Mucosa of rectum (tissue), 2 donors: ENCODE data around the gene INVS.
"Not testable (repeated sequence)": the region's sequence is repeated elsewhere in the genome, so short reads cannot be mapped to it uniquely, and the experiment has no call there.

Experiments
- H3K27ac ChIP-seq, 2 donors: one replicate each; pipeline ENCODE4 v1.7.0; 2013; ENCODE audit warnings: inconsistent platforms in 2 of 2, low read depth in 2 of 2, low read length in 2 of 2
- H3K27me3 ChIP-seq, 2 donors: one replicate each; pipeline ENCODE4 v1.7.0; 2013; ENCODE audit warnings: low read length in 2 of 2; ENCODE audit not compliant: control insufficient read depth in 2 of 2, insufficient read depth in 2 of 2
- H3K36me3 ChIP-seq, 2 donors: one replicate each; pipeline ENCODE4 v1.7.0; 2013; ENCODE audit warnings: low read length in 2 of 2; ENCODE audit not compliant: control insufficient read depth in 2 of 2, insufficient read depth in 2 of 2
- H3K4me1 ChIP-seq, 2 donors: one replicate each; pipeline ENCODE4 v1.7.0; 2013; ENCODE audit warnings: low read length in 2 of 2, mild to moderate bottlenecking in 1 of 2; ENCODE audit not compliant: control insufficient read depth in 2 of 2, insufficient read depth in 2 of 2
- H3K4me3 ChIP-seq, 2 donors: one replicate each; pipeline ENCODE4 v1.7.0; 2013; ENCODE audit warnings: low read length in 2 of 2
- H3K9ac ChIP-seq, 2 donors: one replicate each; pipeline ENCODE4 v1.7.0; 2013; ENCODE audit warnings: low read length in 2 of 2, low read depth in 1 of 2, mild to moderate bottlenecking in 1 of 2
- H3K9me3 ChIP-seq, 2 donors: one replicate each; pipeline ENCODE4 v1.7.0; 2013; ENCODE audit warnings: low read length in 2 of 2; ENCODE audit not compliant: control insufficient read depth in 2 of 2
- donor health status: healthy.
- donor health status: Normal muscosa, but diverticular disease.

Gene INVS

DNA sequence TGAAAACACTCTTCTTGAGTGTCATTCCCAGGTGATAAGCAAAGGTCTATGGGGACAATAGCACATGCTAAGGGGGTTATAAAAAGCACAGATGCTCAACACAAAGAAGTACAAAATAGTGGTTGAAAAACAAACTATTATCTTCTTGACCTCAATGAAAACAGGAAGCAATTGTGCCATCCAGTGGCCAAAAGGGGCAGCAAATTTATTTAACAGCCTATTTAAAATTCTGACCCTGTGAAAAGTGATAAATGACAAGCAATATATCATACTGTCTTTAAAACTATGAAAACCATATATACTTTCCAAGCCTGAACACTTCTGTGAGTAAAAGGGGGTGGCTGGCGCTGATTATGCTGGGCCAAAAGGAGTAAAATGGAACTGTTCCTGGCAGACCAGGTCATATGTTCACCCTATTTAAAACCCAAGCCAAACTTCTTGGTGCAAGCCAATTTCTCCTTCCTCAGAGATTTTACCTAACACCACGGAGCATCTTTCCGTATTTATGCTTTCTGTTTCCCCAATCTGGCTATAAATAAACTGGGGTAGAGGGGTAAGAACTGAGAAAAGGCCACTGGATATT is 224.0 kb downstream of the INVS start:
- Histone ChIP-seq H3K4me1 (no peaks in the 10 kb centered on the region), H3K9me3 (no peaks in the 10 kb centered on the region), H3K4me3 (no peak overlapping the region), H3K36me3 (peaks cover 13 to 16% of the 10 kb centered on the region in 2 donors), H3K27ac (no peak overlapping the region), H3K27me3 (no peaks in the 10 kb centered on the region), H3K9ac (no peak overlapping the region)

DNA sequence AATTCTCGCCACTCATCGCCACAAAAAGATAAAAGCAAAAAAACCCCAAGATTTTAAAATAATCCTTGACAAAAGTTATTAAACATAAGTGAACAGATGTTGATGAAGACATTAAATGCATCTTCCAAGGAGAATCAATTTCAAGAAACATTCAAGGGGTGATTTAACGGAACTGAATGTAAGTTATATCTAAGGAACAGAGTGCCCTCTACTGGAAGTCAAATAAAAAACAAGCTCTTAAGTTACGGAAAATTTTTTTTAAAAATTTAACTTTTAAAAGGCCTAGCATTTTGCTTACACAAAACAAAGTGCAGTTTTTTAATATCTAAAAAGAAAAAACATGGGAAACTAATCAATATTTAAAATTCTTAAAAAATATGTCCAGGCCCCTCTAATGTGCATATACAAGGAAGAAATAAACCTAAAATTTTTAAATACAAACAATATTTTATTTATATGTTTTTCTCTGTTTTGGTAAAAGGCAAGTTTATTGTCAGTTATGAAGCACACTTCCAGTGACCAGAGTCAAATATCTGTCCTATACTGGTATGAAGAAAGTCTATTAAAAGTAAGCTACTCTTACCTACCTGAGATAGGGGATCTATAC is 225.7 kb downstream of the INVS start:
- H3K9me3 ChIP-seq: no peaks in the 10 kb centered on the region
- H3K4me3 ChIP-seq: no peak overlapping the region
- H3K27ac ChIP-seq: no peak overlapping the region
- H3K4me1 ChIP-seq: no peaks in the 10 kb centered on the region
- peaks cover 17 to 20% of the 10 kb centered on the region in 2 donors for H3K36me3 ChIP-seq
- no peak overlapping the region for H3K9ac ChIP-seq
- no peaks in the 10 kb centered on the region for H3K27me3 ChIP-seq

- H3K4me3 ChIP-seq, H3K27me3 ChIP-seq, H3K9me3 ChIP-seq, H3K27ac ChIP-seq, H3K4me1 ChIP-seq, H3K9ac ChIP-seq: not testable (repeated sequence)
- H3K36me3 ChIP-seq: peaks cover 0 to 11% of the 10 kb centered on the region in 2 donors
These were observed 239.7 kb downstream of the INVS start for GRCh38 chr9:100338736-100339135.

DNA sequence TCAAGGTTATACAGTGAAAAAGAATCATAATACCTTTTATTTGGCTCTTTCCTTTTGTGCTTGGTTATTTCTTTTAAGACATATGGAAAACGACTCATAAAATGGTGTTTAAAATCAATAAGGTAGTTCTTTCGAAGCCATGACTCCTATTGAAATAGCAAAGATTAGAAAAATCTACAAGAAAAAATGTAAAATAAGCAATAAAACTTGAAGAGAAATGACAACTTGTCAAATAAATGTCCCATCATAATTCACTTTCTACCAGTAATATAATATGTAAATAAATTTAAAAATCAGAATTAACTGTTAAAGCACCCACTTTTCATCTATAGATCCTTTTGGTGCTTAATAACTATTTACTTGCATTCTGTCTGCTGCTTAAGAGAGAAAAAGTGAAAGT is 241.2 kb downstream of the INVS start:
- H3K9me3 ChIP-seq: no peaks in the 10 kb centered on the region
- peaks cover 0 to 13% of the 10 kb centered on the region in 2 donors for H3K36me3 ChIP-seq
- no peaks in the 10 kb centered on the region for H3K27me3 ChIP-seq
- H3K4me3 ChIP-seq: no peak overlapping the region
- no peak overlapping the region for H3K9ac ChIP-seq
- no peaks in the 10 kb centered on the region for H3K4me1 ChIP-seq
- H3K27ac ChIP-seq: no peak overlapping the region

GRCh38 chr9:100341889-100342288 is 242.8 kb downstream of the INVS start:
- H3K4me3 ChIP-seq: no peak overlapping the region
- H3K9me3 ChIP-seq: no peaks in the 10 kb centered on the region
- no peaks in the 10 kb centered on the region for H3K27me3 ChIP-seq
- no peak overlapping the region for H3K27ac ChIP-seq
- H3K36me3 ChIP-seq: peaks cover 8 to 16% of the 10 kb centered on the region in 2 donors
- no peaks in the 10 kb centered on the region for H3K4me1 ChIP-seq
- H3K9ac ChIP-seq: no peak overlapping the region

GRCh38 chr9:100346836-100347235 is 247.8 kb downstream of the INVS start:
- no peak overlapping the region for H3K4me3 ChIP-seq
- peaks cover 8% of the 10 kb centered on the region in 2 donors for H3K36me3 ChIP-seq
- H3K9me3 ChIP-seq: no peaks in the 10 kb centered on the region
- H3K27me3 ChIP-seq: no peaks in the 10 kb centered on the region
- no peak overlapping the region for H3K27ac ChIP-seq
- peaks cover 4% of the 10 kb centered on the region in 2 donors for H3K4me1 ChIP-seq
- no peak overlapping the region for H3K9ac ChIP-seq

- Histone ChIP-seq H3K4me3 (no peak overlapping the region), H3K36me3 (peaks cover 3 to 8% of the 10 kb centered on the region in 2 donors), H3K9ac (no peak overlapping the region), H3K4me1 (peaks cover 4 to 5% of the 10 kb centered on the region in 2 donors), H3K27ac (no peak overlapping the region), H3K27me3 (no peaks in the 10 kb centered on the region), H3K9me3 (no peaks in the 10 kb centered on the region)
These were observed 251.1 kb downstream of the INVS start for GRCh38 chr9:100350188-100350587.
